Trophoblast cell (in vitro differentiated cells and primary cell): ENCODE results near the gene RABEP1.

Experiments used
- DNase-seq, 2 donors: peaks; one replicate each; pipeline ENCODE4 v3.0.0-alpha.2; 2016
- H2AFZ ChIP-seq: 2 replicates; pipeline ENCODE4 v1.6.1; 2013; ENCODE audit warnings: low read length, moderate library complexity, mild to moderate bottlenecking; ENCODE audit not compliant: insufficient read depth, poor library complexity
- H2AK5ac ChIP-seq: 2 replicates; pipeline ENCODE4 v1.6.1; 2013; ENCODE audit warnings: mild to moderate bottlenecking, low read length
- H2BK120ac ChIP-seq: 2 replicates; pipeline ENCODE4 v1.6.1; 2013; ENCODE audit warnings: low read length, mild to moderate bottlenecking, moderate library complexity; ENCODE audit not compliant: insufficient read depth, poor library complexity
- H2BK12ac ChIP-seq: 2 replicates; pipeline ENCODE4 v1.6.1; 2013; ENCODE audit warnings: mild to moderate bottlenecking, low read length, moderate library complexity
- H2BK5ac ChIP-seq: 2 replicates; pipeline ENCODE4 v1.6.1; 2013; ENCODE audit warnings: low read length, low read depth, moderate library complexity, mild to moderate bottlenecking; ENCODE audit not compliant: poor library complexity
- H3K14ac ChIP-seq: 2 replicates; pipeline ENCODE4 v1.6.1; 2013; ENCODE audit warnings: mild to moderate bottlenecking, low read length
- H3K18ac ChIP-seq: 2 replicates; pipeline ENCODE4 v1.6.1; 2013; ENCODE audit warnings: mild to moderate bottlenecking, low read length
- H3K23ac ChIP-seq: 2 replicates; pipeline ENCODE4 v1.6.1; 2013; ENCODE audit warnings: low read length
- H3K27ac ChIP-seq: 2 replicates; pipeline ENCODE4 v1.5.1; 2013; ENCODE audit warnings: low read depth, mild to moderate bottlenecking, inconsistent platforms, low read length, moderate library complexity
- H3K27me3 ChIP-seq: 2 replicates; pipeline ENCODE4 v1.6.1; 2013; ENCODE audit warnings: inconsistent platforms, mild to moderate bottlenecking, low read length, moderate library complexity; ENCODE audit not compliant: insufficient read depth
- H3K36me3 ChIP-seq, 2 experiments: 1 replicate in 1 of 2; 2 replicates in 1 of 2; pipeline ENCODE4 v1.6.1; 2013; ENCODE audit warnings: low read length in 2 of 2, mild to moderate bottlenecking in 2 of 2, moderate library complexity in 1 of 2; ENCODE audit not compliant: insufficient read depth in 2 of 2, control insufficient read depth in 1 of 2
- H3K4ac ChIP-seq: 2 replicates; pipeline ENCODE4 v1.6.1; 2013; ENCODE audit warnings: low read depth, mild to moderate bottlenecking, low read length, moderate library complexity
- H3K4me1 ChIP-seq, 2 experiments: 1 replicate in 1 of 2; 2 replicates in 1 of 2; pipeline ENCODE4 v1.6.1; 2013; ENCODE audit warnings: low read length in 2 of 2, mild to moderate bottlenecking in 2 of 2, moderate library complexity in 1 of 2; ENCODE audit not compliant: insufficient read depth in 2 of 2, control insufficient read depth in 1 of 2
- H3K4me2 ChIP-seq: 2 replicates; pipeline ENCODE4 v1.6.1; 2013; ENCODE audit warnings: inconsistent platforms, mild to moderate bottlenecking, low read length, moderate library complexity
- H3K4me3 ChIP-seq: 2 replicates; pipeline ENCODE4 v1.5.1; 2013; ENCODE audit warnings: mild to moderate bottlenecking, low read depth, low read length, inconsistent platforms
- H3K79me1 ChIP-seq: one replicate; pipeline ENCODE4 v1.6.1; 2013; ENCODE audit warnings: low read length
- H3K79me2 ChIP-seq: 2 replicates; pipeline ENCODE4 v1.6.1; 2013; ENCODE audit warnings: low read length, mild to moderate bottlenecking; ENCODE audit not compliant: control insufficient read depth, insufficient read depth, poor library complexity
- H3K9ac ChIP-seq: 2 replicates; pipeline ENCODE4 v1.6.1; 2013; ENCODE audit warnings: mild to moderate bottlenecking, low read length
- H3K9me3 ChIP-seq: 2 replicates; pipeline ENCODE4 v1.6.1; 2013; ENCODE audit warnings: low read depth, mild to moderate bottlenecking, control low read depth, inconsistent platforms, low read length; ENCODE audit not compliant: insufficient read depth
- H4K12ac ChIP-seq: 2 replicates; pipeline ENCODE4 v1.6.1; 2013; ENCODE audit warnings: low read depth, mild to moderate bottlenecking, low read length, moderate library complexity
- H4K8ac ChIP-seq: 2 replicates; pipeline ENCODE4 v1.6.1; 2013; ENCODE audit warnings: low read depth, mild to moderate bottlenecking, low read length, moderate library complexity
- H4K91ac ChIP-seq: one replicate; pipeline ENCODE4 v1.6.1; 2013; ENCODE audit warnings: low read depth, mild to moderate bottlenecking, low read length, moderate library complexity
- WGBS: extraction: QIAGEN DNeasy Blood & Tissue Kit; methylation state at CpG from one replicate; pipeline ENCODE4 v1.1.7; 2013; ENCODE audit warnings: missing lambda C conversion rate; ENCODE audit not compliant: insufficient read length, insufficient coverage; ENCODE audit errors: extremely low coverage; 5-methylcytosine and 5-hydroxymethylcytosine counted together

RABEP1 gene

GRCh38 chr17:5254903-5255521 lies 27.1 kb upstream of the RABEP1 start:
- Histone ChIP-seq H2BK12ac (no peak overlapping the region), H2BK5ac (peak overlapping the region; percentile 45), H3K14ac (peak overlapping the region; percentile 49), H3K4me2 (peak overlapping the region; percentile 9), H3K23ac (no peak overlapping the region), H2AK5ac (no peak overlapping the region), H2AFZ (peak overlapping the region; percentile 35), H3K9me3 (no peaks in the 10 kb centered on the region), H2BK120ac (peak overlapping the region; percentile 27), H3K4me1 (peaks cover 10 to 12% of the 10 kb centered on the region in 2 experiments), H3K79me2 (no peaks in the 10 kb centered on the region), H3K18ac (no peak overlapping the region), H3K4me3 (no peak overlapping the region), H3K27me3 (no peaks in the 10 kb centered on the region), H4K91ac (peak overlapping the region; percentile 32), H3K36me3 (no peaks in the 10 kb centered on the region), H3K27ac (peak overlapping the region; percentile 2), H4K8ac (peak overlapping the region; percentile 23), H3K9ac (no peak overlapping the region), H3K79me1 (no peaks in the 10 kb centered on the region), H3K4ac (no peak overlapping the region), H4K12ac (no peak overlapping the region)
- no CpG with 5 or more reads among the region's 5 CpGs for WGBS
- DNase-seq: peak; percentile 67 to 77

- no peak overlapping the region for H3K14ac ChIP-seq
- no peak overlapping the region for H3K9ac ChIP-seq
- no peak overlapping the region for H3K27ac ChIP-seq
- H2BK120ac ChIP-seq: no peak overlapping the region
- no peak overlapping the region for H2AFZ ChIP-seq
- no peak overlapping the region for H3K4me3 ChIP-seq
- no peaks in the 10 kb centered on the region for H3K79me1 ChIP-seq
- H3K4me2 ChIP-seq: no peak overlapping the region
- no peak overlapping the region for H3K23ac ChIP-seq
- H3K18ac ChIP-seq: no peak overlapping the region
- no peaks in the 10 kb centered on the region for H3K27me3 ChIP-seq
- H3K36me3 ChIP-seq: no peaks in the 10 kb centered on the region
- no peak overlapping the region for H4K12ac ChIP-seq
- peaks cover 14 to 16% of the 10 kb centered on the region in 2 experiments for H3K4me1 ChIP-seq
- H3K9me3 ChIP-seq: no peaks in the 10 kb centered on the region
- no peak overlapping the region for H2AK5ac ChIP-seq
- H4K8ac ChIP-seq: no peak overlapping the region
- no peak overlapping the region for H2BK5ac ChIP-seq
- H4K91ac ChIP-seq: no peak overlapping the region
- DNase-seq: no peak
- H3K4ac ChIP-seq: no peak overlapping the region
- WGBS: no CpG with 5 or more reads among the region's 5 CpGs
- H2BK12ac ChIP-seq: no peak overlapping the region
- H3K79me2 ChIP-seq: no peaks in the 10 kb centered on the region
Observed at GRCh38 chr17:5257124-5257523, 25.0 kb upstream of the RABEP1 start.

GRCh38 chr17:5260542-5260941 lies 21.5 kb upstream of the RABEP1 start:
- no peak overlapping the region for H3K23ac ChIP-seq
- H3K18ac ChIP-seq: no peak overlapping the region
- H3K4me2 ChIP-seq: no peak overlapping the region
- H3K79me2 ChIP-seq: no peaks in the 10 kb centered on the region
- no peak overlapping the region for H3K4ac ChIP-seq
- peak; percentile 75 to 93 for DNase-seq
- H2BK120ac ChIP-seq: no peak overlapping the region
- no peak overlapping the region for H2BK5ac ChIP-seq
- no peak overlapping the region for H4K12ac ChIP-seq
- H4K8ac ChIP-seq: no peak overlapping the region
- H3K4me3 ChIP-seq: no peak overlapping the region
- H2AK5ac ChIP-seq: no peak overlapping the region
- H3K9me3 ChIP-seq: no peaks in the 10 kb centered on the region
- no peak overlapping the region for H3K14ac ChIP-seq
- H2BK12ac ChIP-seq: no peak overlapping the region
- H3K79me1 ChIP-seq: no peaks in the 10 kb centered on the region
- H2AFZ ChIP-seq: no peak overlapping the region
- peaks cover 3 to 4% of the 10 kb centered on the region in 2 experiments for H3K4me1 ChIP-seq
- no peaks in the 10 kb centered on the region for H3K36me3 ChIP-seq
- no peak overlapping the region for H3K9ac ChIP-seq
- no peaks in the 10 kb centered on the region for H3K27me3 ChIP-seq
- WGBS: no CpG with 5 or more reads among the region's 1 CpG
- no peak overlapping the region for H4K91ac ChIP-seq
- no peak overlapping the region for H3K27ac ChIP-seq

- H2AK5ac ChIP-seq: no peak overlapping the region
- no peak overlapping the region for H3K14ac ChIP-seq
- H2AFZ ChIP-seq: no peak overlapping the region
- H3K79me2 ChIP-seq: no peaks in the 10 kb centered on the region
- no peak overlapping the region for H4K12ac ChIP-seq
- no peak overlapping the region for H4K8ac ChIP-seq
- H3K36me3 ChIP-seq: no peaks in the 10 kb centered on the region
- H3K27me3 ChIP-seq: no peaks in the 10 kb centered on the region
- H3K27ac ChIP-seq: no peak overlapping the region
- H3K23ac ChIP-seq: no peak overlapping the region
- no peak overlapping the region for H4K91ac ChIP-seq
- H3K18ac ChIP-seq: no peak overlapping the region
- H3K4me2 ChIP-seq: no peak overlapping the region
- H3K9ac ChIP-seq: no peak overlapping the region
- no peak overlapping the region for H3K4me3 ChIP-seq
- H2BK12ac ChIP-seq: no peak overlapping the region
- H3K4ac ChIP-seq: no peak overlapping the region
- H3K9me3 ChIP-seq: no peaks in the 10 kb centered on the region
- no CpG with 5 or more reads among the region's 2 CpGs for WGBS
- H2BK120ac ChIP-seq: no peak overlapping the region
- no peaks in the 10 kb centered on the region for H3K79me1 ChIP-seq
- H2BK5ac ChIP-seq: no peak overlapping the region
- H3K4me1 ChIP-seq: peaks cover 3 to 4% of the 10 kb centered on the region in 2 experiments
- DNase-seq: no peak
Observed at GRCh38 chr17:5262416-5262991, 19.6 kb upstream of the RABEP1 start.
